ENCODE data around the gene NCK2. TPM values are rescaled to one million over a fixed set of nuclear protein-coding genes. Genes with fewer than 3 reads are reported as not detected.

The NCK2 gene
- total and polyA plus RNA-seq, 4 donors, result 19.3 to 54.4 (median 33.9) TPM

DNA sequence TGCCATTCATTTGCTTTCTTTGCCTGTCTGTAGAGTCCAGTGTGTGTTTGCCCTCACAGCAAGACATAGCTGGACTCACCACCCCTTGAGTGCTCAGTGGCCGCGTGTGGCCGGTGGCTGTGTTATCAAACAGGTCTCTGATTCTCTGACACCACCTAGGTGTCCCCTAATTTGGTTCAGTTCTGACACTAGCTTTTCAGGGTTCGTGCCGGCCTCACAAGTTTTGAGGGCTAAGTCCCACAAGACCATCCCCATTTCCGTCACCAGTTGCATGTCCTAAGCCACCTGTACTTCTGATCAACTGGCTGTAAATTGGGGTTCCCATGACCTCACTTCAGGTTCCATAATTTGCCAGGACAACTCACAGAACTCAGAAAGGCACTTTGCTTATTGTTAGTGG, 23.5 kb downstream of the NCK2 start:
- Histone ChIP-seq H3K9me3 (ENCODE audit: control insufficient read depth in 4 of 4, insufficient read depth in 3 of 4, low read length in 3 of 4) (no peaks in the 10 kb centered on the region), H3K27ac (ENCODE audit: low read depth in 1 of 2, low read length in 1 of 2) (no peak overlapping the region), H3K27me3 (ENCODE audit: control insufficient read depth in 3 of 3, insufficient read depth in 3 of 3, low read length in 2 of 3) (no peaks in the 10 kb centered on the region), H3K4me1 (ENCODE audit: control insufficient read depth in 5 of 5, insufficient read depth in 5 of 5, low read length in 5 of 5) (peaks cover 0 to 14% (median 0%) of the 10 kb centered on the region in 5 donors), H3K4me3 (no peak overlapping the region), H3K36me3 (ENCODE audit: control insufficient read depth in 4 of 4, insufficient read depth in 4 of 4, low read length in 4 of 4) (peaks cover 0 to 15% (median 3%) of the 10 kb centered on the region in 4 donors), H3K9ac (ENCODE audit: insufficient read depth in 1 of 2, low read length in 2 of 2) (no peak overlapping the region)
- WGBS, 2 donors, result 97% methylated on average over 6 of the region's 6 CpGs
- DNase-seq (no peak), ATAC-seq (ENCODE audit: insufficient read depth, low FRiP score) (no peak)
- TF ChIP-seq, protein P1, sequence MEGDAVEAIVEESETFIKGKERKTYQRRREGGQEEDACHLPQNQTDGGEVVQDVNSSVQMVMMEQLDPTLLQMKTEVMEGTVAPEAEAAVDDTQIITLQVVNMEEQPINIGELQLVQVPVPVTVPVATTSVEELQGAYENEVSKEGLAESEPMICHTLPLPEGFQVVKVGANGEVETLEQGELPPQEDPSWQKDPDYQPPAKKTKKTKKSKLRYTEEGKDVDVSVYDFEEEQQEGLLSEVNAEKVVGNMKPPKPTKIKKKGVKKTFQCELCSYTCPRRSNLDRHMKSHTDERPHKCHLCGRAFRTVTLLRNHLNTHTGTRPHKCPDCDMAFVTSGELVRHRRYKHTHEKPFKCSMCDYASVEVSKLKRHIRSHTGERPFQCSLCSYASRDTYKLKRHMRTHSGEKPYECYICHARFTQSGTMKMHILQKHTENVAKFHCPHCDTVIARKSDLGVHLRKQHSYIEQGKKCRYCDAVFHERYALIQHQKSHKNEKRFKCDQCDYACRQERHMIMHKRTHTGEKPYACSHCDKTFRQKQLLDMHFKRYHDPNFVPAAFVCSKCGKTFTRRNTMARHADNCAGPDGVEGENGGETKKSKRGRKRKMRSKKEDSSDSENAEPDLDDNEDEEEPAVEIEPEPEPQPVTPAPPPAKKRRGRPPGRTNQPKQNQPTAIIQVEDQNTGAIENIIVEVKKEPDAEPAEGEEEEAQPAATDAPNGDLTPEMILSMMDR (IDR thresholded peaks at IDR 0.05; ENCODE audit: control extremely low read depth, extremely low read depth), result no peak

DNA sequence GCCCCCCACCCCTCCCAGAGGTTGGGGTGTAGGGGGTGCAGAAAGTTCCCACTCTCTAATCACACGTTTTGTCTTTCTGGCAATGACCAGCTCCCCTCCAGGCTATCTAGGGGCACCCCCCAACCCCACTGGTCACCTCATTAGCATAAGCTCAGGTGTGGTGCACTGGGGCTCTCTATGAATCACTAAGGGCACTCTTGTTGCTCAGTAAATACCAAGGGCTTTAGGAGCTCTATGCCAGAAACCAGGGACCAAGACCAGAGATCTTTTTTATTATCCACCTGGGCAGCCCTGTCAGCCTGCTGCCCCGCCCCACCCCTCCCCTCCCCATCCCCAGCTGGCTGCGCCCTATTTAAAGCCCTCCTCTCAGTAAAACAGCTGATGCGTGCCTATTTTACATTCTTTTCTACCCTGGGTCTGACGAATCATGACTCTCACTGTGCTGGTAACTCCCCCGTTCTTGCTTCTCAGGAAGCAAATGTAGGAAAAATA, 24.3 kb downstream of the NCK2 start:
- TF ChIP-seq, protein P1 (IDR thresholded peaks at IDR 0.05; ENCODE audit: control extremely low read depth, extremely low read depth), result no peak
- Histone ChIP-seq H3K27me3 (ENCODE audit: control insufficient read depth in 3 of 3, insufficient read depth in 3 of 3, low read length in 2 of 3) (no peaks in the 10 kb centered on the region), H3K4me3 (no peak overlapping the region), H3K27ac (ENCODE audit: low read depth in 1 of 2, low read length in 1 of 2) (no peak overlapping the region), H3K4me1 (ENCODE audit: control insufficient read depth in 5 of 5, insufficient read depth in 5 of 5, low read length in 5 of 5) (peaks cover 0 to 14% (median 3%) of the 10 kb centered on the region in 5 donors), H3K9me3 (ENCODE audit: control insufficient read depth in 4 of 4, insufficient read depth in 3 of 4, low read length in 3 of 4) (no peaks in the 10 kb centered on the region), H3K36me3 (ENCODE audit: control insufficient read depth in 4 of 4, insufficient read depth in 4 of 4, low read length in 4 of 4) (peaks cover 0 to 15% (median 3%) of the 10 kb centered on the region in 4 donors), H3K9ac (ENCODE audit: insufficient read depth in 1 of 2, low read length in 2 of 2) (no peak overlapping the region)
- no peak for DNase-seq
- 76 to 81% methylated on average over 6 of the region's 6 CpGs for WGBS, 2 donors
- no peak for ATAC-seq (ENCODE audit: insufficient read depth, low FRiP score)

- peaks cover 0 to 14% (median 3%) of the 10 kb centered on the region in 5 donors for H3K4me1 ChIP-seq (ENCODE audit: control insufficient read depth in 5 of 5, insufficient read depth in 5 of 5, low read length in 5 of 5)
Observed at GRCh38 chr2:105769504-105769903, 24.8 kb downstream of the NCK2 start.

More at GRCh38 chr2:105769504-105769903, 24.8 kb downstream of the NCK2 start:
- no peak overlapping the region for H3K27ac ChIP-seq (ENCODE audit: low read depth in 1 of 2, low read length in 1 of 2)
- 91 to 92% methylated on average over 9 of the region's 9 CpGs for WGBS, 2 donors
- DNase-seq (no peak), ATAC-seq (ENCODE audit: insufficient read depth, low FRiP score) (no peak)
- H3K36me3 ChIP-seq (ENCODE audit: control insufficient read depth in 4 of 4, insufficient read depth in 4 of 4, low read length in 4 of 4), result peaks cover 0 to 15% (median 3%) of the 10 kb centered on the region in 4 donors
- H3K9ac ChIP-seq (ENCODE audit: insufficient read depth in 1 of 2, low read length in 2 of 2), result no peak overlapping the region
- TF ChIP-seq, protein P1 (IDR thresholded peaks at IDR 0.05; ENCODE audit: control extremely low read depth, extremely low read depth), result no peak
- H3K27me3 ChIP-seq (ENCODE audit: control insufficient read depth in 3 of 3, insufficient read depth in 3 of 3, low read length in 2 of 3), result no peaks in the 10 kb centered on the region
- no peaks in the 10 kb centered on the region for H3K9me3 ChIP-seq (ENCODE audit: control insufficient read depth in 4 of 4, insufficient read depth in 3 of 4, low read length in 3 of 4)
- H3K4me3 ChIP-seq, result no peak overlapping the region
